ENCODE results near the gene PPARA. TPM values are rescaled to one million over a fixed set of nuclear protein-coding genes. Genes with fewer than 3 reads are reported as not detected.

PPARA gene
- polyA plus RNA-seq, 1 experiment, result 10.3 TPM

- POLR2A ChIA-PET, result no interaction called here
- no peak for DNase-seq (ENCODE audit: low read depth)
- H3K36me3 ChIP-seq (ENCODE audit: control insufficient read depth, insufficient read depth, low read length), result peaks cover 20% of the 10 kb centered on the region
- no peaks in the 10 kb centered on the region for H3K27me3 ChIP-seq (ENCODE audit: control insufficient read depth, insufficient read depth, low read length)
- H3K4me3 ChIP-seq (ENCODE audit: low read depth, low read length), result no peak overlapping the region
- CTCF ChIA-PET, result no interaction called here
- TF ChIP-seq CTCF (IDR thresholded peaks at IDR 0.05; ENCODE audit: insufficient read depth, low read depth, low read length), result no peak
These were observed 69.3 kb downstream of the PPARA start for GRCh38 chr22:46219636-46220035.

- TF ChIP-seq CTCF (IDR thresholded peaks at IDR 0.05; ENCODE audit: insufficient read depth, low read depth, low read length), result no peak
- DNase-seq (ENCODE audit: low read depth), result no peak
- no peaks in the 10 kb centered on the region for H3K27me3 ChIP-seq (ENCODE audit: control insufficient read depth, insufficient read depth, low read length)
- peaks cover 20% of the 10 kb centered on the region for H3K36me3 ChIP-seq (ENCODE audit: control insufficient read depth, insufficient read depth, low read length)
- H3K4me3 ChIP-seq (ENCODE audit: low read depth, low read length), result no peak overlapping the region
- CTCF ChIA-PET, result no interaction called here
- POLR2A ChIA-PET, result no interaction called here
These were observed 70.6 kb downstream of the PPARA start for GRCh38 chr22:46220921-46221320.

GRCh38 chr22:46224044-46224897 is 73.9 kb downstream of the PPARA start:
- TF ChIP-seq CTCF (IDR thresholded peaks at IDR 0.05; ENCODE audit: insufficient read depth, low read depth, low read length), result no peak
- Histone ChIP-seq H3K36me3 (ENCODE audit: control insufficient read depth, insufficient read depth, low read length) (peaks cover 13% of the 10 kb centered on the region), H3K27me3 (ENCODE audit: control insufficient read depth, insufficient read depth, low read length) (no peaks in the 10 kb centered on the region), H3K4me3 (ENCODE audit: low read depth, low read length) (no peak overlapping the region)
- ChIA-PET POLR2A (no interaction called here), CTCF (interaction anchor here (0.5 kb wide), 1 partner anchor 89 kb away, joined by 3 read pairs; no protein-coding TSS in a partner anchor)
- no peak for DNase-seq (ENCODE audit: low read depth)

GRCh38 chr22:46224898-46225290 is 74.6 kb downstream of the PPARA start:
- H3K27me3 ChIP-seq (ENCODE audit: control insufficient read depth, insufficient read depth, low read length), result no peaks in the 10 kb centered on the region
- CTCF ChIA-PET, result interaction anchor here (0.5 kb wide), 1 partner anchor 88 kb away, joined by 3 read pairs; no protein-coding TSS in a partner anchor
- no peak for TF ChIP-seq CTCF (IDR thresholded peaks at IDR 0.05; ENCODE audit: insufficient read depth, low read depth, low read length)
- peaks cover 11% of the 10 kb centered on the region for H3K36me3 ChIP-seq (ENCODE audit: control insufficient read depth, insufficient read depth, low read length)
- POLR2A ChIA-PET, result no interaction called here
- no peak overlapping the region for H3K4me3 ChIP-seq (ENCODE audit: low read depth, low read length)
- no peak for DNase-seq (ENCODE audit: low read depth)

GRCh38 chr22:46225631-46226030 is 75.3 kb downstream of the PPARA start:
- no peak for TF ChIP-seq CTCF (IDR thresholded peaks at IDR 0.05; ENCODE audit: insufficient read depth, low read depth, low read length)
- Histone ChIP-seq H3K36me3 (ENCODE audit: control insufficient read depth, insufficient read depth, low read length) (peaks cover 11% of the 10 kb centered on the region), H3K4me3 (ENCODE audit: low read depth, low read length) (no peak overlapping the region), H3K27me3 (ENCODE audit: control insufficient read depth, insufficient read depth, low read length) (no peaks in the 10 kb centered on the region)
- DNase-seq (ENCODE audit: low read depth), result no peak
- POLR2A ChIA-PET, result no interaction called here
- CTCF ChIA-PET, result no interaction called here
